Neural progenitor cell (in vitro differentiated cells): ENCODE data around the gene AXDND1.

Experiments
- CTCF ChIP-seq: fragments of 200-600 bp; sonication (generic); IDR thresholded peaks from 2 replicates; pipeline ENCODE4 v1.5.1; 2017; ENCODE audit warnings: antibody characterized with exemption, mild to moderate bottlenecking
- EZH2 ChIP-seq: fragments of 200-600 bp; sonication (generic); IDR thresholded peaks from 2 replicates; pipeline ENCODE4 v1.6.1; 2017; ENCODE audit warnings: antibody characterized with exemption, mild to moderate bottlenecking, moderate library complexity
- EZH2phosphoT487 ChIP-seq: fragments of 200-600 bp; sonication (generic); IDR thresholded peaks from 2 replicates; pipeline ENCODE4 v1.6.1; 2017; ENCODE audit warnings: antibody characterized with exemption

DNA sequence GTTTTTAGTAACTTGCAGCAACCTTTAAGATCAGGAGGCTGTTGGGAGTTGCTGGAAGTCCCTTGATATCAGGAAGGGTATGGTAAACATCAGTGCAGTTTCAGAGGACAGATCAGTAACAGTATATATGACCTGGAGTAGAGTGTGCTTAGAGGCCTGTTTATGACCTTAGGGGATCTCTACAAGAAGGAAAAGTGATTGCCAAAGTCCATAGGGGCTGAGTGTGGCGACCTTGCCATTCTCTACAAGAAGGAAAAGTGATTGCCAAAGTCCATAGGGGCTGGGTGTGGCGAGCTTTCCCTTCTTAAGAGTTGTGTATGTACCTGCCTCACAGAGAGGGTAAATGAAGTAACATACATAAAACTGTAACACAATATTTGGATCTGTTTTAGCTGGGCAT, 28.5 kb upstream of the AXDND1 start:
- TF ChIP-seq CTCF (no peak), EZH2phosphoT487 (no peak), EZH2 (no peak)
